HG02623 (cell line): ENCODE results near the gene LCOR.

ENCODE experiments used
- ATAC-seq: cut with Tn5 transposase; IDR thresholded peaks from one replicate; pipeline ENCODE4 v1.9.1; 2021; ENCODE audit warnings: moderate library complexity; ENCODE audit not compliant: unreplicated experiment

LCOR gene

GRCh38 chr10:96889415-96890171, 57.5 kb downstream of the LCOR start:
- ATAC-seq: no peak

- ATAC-seq: no peak
Observed at GRCh38 chr10:96890172-96890513, 58.0 kb downstream of the LCOR start.

- no peak for ATAC-seq
Observed at GRCh38 chr10:96890580-96890979, 58.5 kb downstream of the LCOR start.

- no peak for ATAC-seq
Observed at GRCh38 chr10:96891840-96892239, 59.7 kb downstream of the LCOR start.

GRCh38 chr10:96895662-96896424, 63.7 kb downstream of the LCOR start:
- no peak for ATAC-seq

- ATAC-seq: no peak
Observed at GRCh38 chr10:96896884-96897589, 64.9 kb downstream of the LCOR start.

GRCh38 chr10:96902117-96902516, 70.0 kb downstream of the LCOR start:
- no peak for ATAC-seq

- ATAC-seq: no peak
Observed at GRCh38 chr10:96902731-96903358, 70.7 kb downstream of the LCOR start.

- ATAC-seq: no peak
Observed at GRCh38 chr10:96904648-96905047, 72.5 kb downstream of the LCOR start.

- ATAC-seq: no peak
Observed at GRCh38 chr10:96906864-96907263, 74.8 kb downstream of the LCOR start.

- no peak for ATAC-seq
Observed at GRCh38 chr10:96910488-96911395, 78.6 kb downstream of the LCOR start.

- no peak for ATAC-seq
Observed at GRCh38 chr10:96912405-96912804, 80.3 kb downstream of the LCOR start.

- ATAC-seq: no peak
Observed at GRCh38 chr10:96913906-96914305, 81.8 kb downstream of the LCOR start.

GRCh38 chr10:96917628-96918027, 85.5 kb downstream of the LCOR start:
- no peak for ATAC-seq

- no peak for ATAC-seq
Observed at GRCh38 chr10:96918214-96919002, 86.3 kb downstream of the LCOR start.

- no peak for ATAC-seq
Observed at GRCh38 chr10:96919785-96920430, 87.8 kb downstream of the LCOR start.

GRCh38 chr10:96921655-96922054, 89.6 kb downstream of the LCOR start:
- no peak for ATAC-seq

- no peak for ATAC-seq
Observed at GRCh38 chr10:96922978-96923948, 91.2 kb downstream of the LCOR start.
